ENCODE data around the gene TMC8. TPM values are rescaled to one million over a fixed set of nuclear protein-coding genes. Genes with fewer than 3 reads are reported as not detected.

TMC8 gene
- total RNA-seq, 1 donor from 2014 or later: 1.3 TPM

GRCh38 chr17:78129351-78130089 lies 1.1 kb upstream of the TMC8 start:
- intact Hi-C loops (cut with micrococcal nuclease): no loop called here
- Histone ChIP-seq H3K36me3 (peaks cover 12% of the 10 kb centered on the region), H3K27me3 (ENCODE audit: low read depth) (no peaks in the 10 kb centered on the region), H3K4me1 (peaks cover 85% of the 10 kb centered on the region), H3K4me3 (peak overlapping the region; percentile 82), H3K27ac (replicated peaks) (peak overlapping the region; percentile 93), H3K9me3 (replicated peaks) (no peaks in the 10 kb centered on the region)
- TF ChIP-seq CTCF (IDR thresholded peaks at IDR 0.05; ENCODE audit: borderline replicate concordance): no peak
- no peak for DNase-seq

- DNase-seq: no peak
- Histone ChIP-seq H3K9me3 (replicated peaks) (no peaks in the 10 kb centered on the region), H3K27me3 (ENCODE audit: low read depth) (no peaks in the 10 kb centered on the region), H3K36me3 (peaks cover 7% of the 10 kb centered on the region), H3K4me3 (no peak overlapping the region), H3K4me1 (peaks cover 81% of the 10 kb centered on the region), H3K27ac (replicated peaks) (peak overlapping the region; percentile 93)
- intact Hi-C loops (cut with micrococcal nuclease): no loop called here
- TF ChIP-seq CTCF (IDR thresholded peaks at IDR 0.05; ENCODE audit: borderline replicate concordance): no peak
Measured at GRCh38 chr17:78130090-78130436, 508 bp upstream of the TMC8 start.

GRCh38 chr17:78131172-78132083 lies 857 bp downstream of the TMC8 start:
- no peaks in the 10 kb centered on the region for H3K36me3 ChIP-seq
- H3K27ac ChIP-seq (replicated peaks): peak overlapping the region; percentile 93
- no peaks in the 10 kb centered on the region for H3K27me3 ChIP-seq (ENCODE audit: low read depth)
- intact Hi-C loops (cut with micrococcal nuclease): no loop called here
- H3K4me1 ChIP-seq: peaks cover 68% of the 10 kb centered on the region
- H3K9me3 ChIP-seq (replicated peaks): no peaks in the 10 kb centered on the region
- TF ChIP-seq CTCF (IDR thresholded peaks at IDR 0.05; ENCODE audit: borderline replicate concordance): no peak
- H3K4me3 ChIP-seq: peak overlapping the region; percentile 48
- no peak for DNase-seq

- Histone ChIP-seq H3K27ac (replicated peaks) (no peak overlapping the region), H3K27me3 (ENCODE audit: low read depth) (no peaks in the 10 kb centered on the region), H3K4me3 (peak overlapping the region; percentile 48), H3K36me3 (no peaks in the 10 kb centered on the region), H3K4me1 (peaks cover 60% of the 10 kb centered on the region), H3K9me3 (replicated peaks) (no peaks in the 10 kb centered on the region)
- intact Hi-C loops (cut with micrococcal nuclease): no loop called here
- DNase-seq: no peak
- no peak for TF ChIP-seq CTCF (IDR thresholded peaks at IDR 0.05; ENCODE audit: borderline replicate concordance)
Measured at GRCh38 chr17:78132084-78132676, 1.6 kb downstream of the TMC8 start.

- DNase-seq: no peak
- H3K9me3 ChIP-seq (replicated peaks): no peaks in the 10 kb centered on the region
- no peaks in the 10 kb centered on the region for H3K27me3 ChIP-seq (ENCODE audit: low read depth)
- no peaks in the 10 kb centered on the region for H3K36me3 ChIP-seq
- intact Hi-C loops (cut with micrococcal nuclease): no loop called here
- no peak overlapping the region for H3K27ac ChIP-seq (replicated peaks)
- H3K4me1 ChIP-seq: peaks cover 54% of the 10 kb centered on the region
- no peak for TF ChIP-seq CTCF (IDR thresholded peaks at IDR 0.05; ENCODE audit: borderline replicate concordance)
- H3K4me3 ChIP-seq: no peak overlapping the region
Measured at GRCh38 chr17:78132767-78133178, 2.2 kb downstream of the TMC8 start.

Data from left ventricle myocardium inferior (tissue), 1 donor.